HFFc6 (cell line): ENCODE data around the gene KLK5. TPM values are rescaled to one million over a fixed set of nuclear protein-coding genes. Genes with fewer than 3 reads are reported as not detected.

Experiments
- DNase-seq: peaks from one replicate; pipeline ENCODE4 v3.0.0-alpha.2; 2018
- H3K27ac Mint-ChIP-seq: 2 replicates; pipeline ENCODE4 v1.8.0; 2020; ENCODE audit warnings: mild to moderate bottlenecking, mixed read lengths
- H3K27me3 Mint-ChIP-seq: 2 replicates; pipeline ENCODE4 v1.8.0; 2021; ENCODE audit warnings: mild to moderate bottlenecking, moderate library complexity, mixed read lengths; ENCODE audit not compliant: insufficient read depth
- H3K36me3 Mint-ChIP-seq: 2 replicates; pipeline ENCODE4 v1.8.0; 2021; ENCODE audit warnings: low read depth, mixed read lengths
- H3K4me1 Mint-ChIP-seq: 2 replicates; pipeline ENCODE4 v1.8.0; 2020; ENCODE audit warnings: low read depth, mixed read lengths
- H3K4me3 Mint-ChIP-seq: 2 replicates; pipeline ENCODE4 v1.8.0; 2020; ENCODE audit warnings: mild to moderate bottlenecking, moderate library complexity, mixed read lengths
- H3K9me3 Mint-ChIP-seq: 2 replicates; pipeline ENCODE4 v1.8.0; 2020; ENCODE audit warnings: mild to moderate bottlenecking, mixed read lengths
- total RNA-seq, 6 experiments: library from RNA; stranded (reverse); fragmentation: NEBNext Ultra II Directional; extraction: Animal tissue kit (Norgen Biotek cat#: 25700); gene quantifications; 2 replicates in 1 of 6; 3 replicates in 5 of 6; pipeline ENCODE4 v1.2.3, GENCODE V29; 2021
- TF ChIP-seq, protein P1 (sequence below): fragments of 200-600 bp; sonication (generic); IDR thresholded peaks from 2 replicates; pipeline ENCODE4 v1.5.0; 2021; ENCODE audit warnings: antibody characterized with exemption, mild to moderate bottlenecking

Gene KLK5
- total RNA-seq, 6 experiments from 2014 or later = not detected

DNA sequence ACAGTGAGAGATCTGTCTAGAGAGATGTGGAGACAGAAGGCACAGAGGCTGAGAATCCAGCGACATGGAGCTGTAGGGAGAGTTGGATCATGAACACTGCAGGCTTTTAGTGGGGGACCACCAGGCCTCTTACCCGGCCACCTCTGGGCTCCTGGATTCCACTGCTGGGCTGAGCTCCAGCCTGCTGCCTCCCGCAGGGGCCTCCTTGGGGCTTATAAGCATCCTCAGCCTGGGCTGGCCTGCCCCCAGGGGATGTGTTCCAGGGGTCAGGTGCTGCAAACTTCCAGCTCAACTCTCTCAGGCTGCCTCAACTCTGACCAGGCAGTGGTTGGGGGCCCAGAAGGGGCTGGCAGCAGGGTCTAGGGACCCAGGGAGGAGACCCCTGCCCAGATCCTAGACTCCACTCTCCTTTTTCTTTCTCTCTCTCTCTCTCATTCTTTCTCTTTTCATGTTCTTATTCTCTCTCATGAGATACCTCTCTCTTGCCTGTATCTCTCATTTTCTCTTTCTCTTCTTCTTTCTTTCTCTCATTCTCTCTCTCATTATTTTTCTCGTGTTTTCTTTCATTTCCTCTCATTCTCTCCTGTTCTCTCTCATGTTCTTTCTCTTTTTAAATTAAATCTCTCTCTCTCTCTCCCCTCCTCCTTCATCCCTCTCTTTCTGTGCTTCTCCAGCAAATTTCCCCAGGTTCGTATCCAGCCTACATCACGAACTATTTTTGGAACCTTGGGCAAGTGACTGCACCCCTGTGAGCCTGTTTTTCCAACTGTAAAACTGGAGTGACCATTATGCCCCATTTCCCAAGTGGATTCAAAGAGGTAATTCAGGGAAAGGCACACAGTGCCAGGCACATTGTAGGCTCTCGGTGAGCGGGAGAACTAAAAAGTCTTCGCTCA is 41.4 kb downstream of the KLK5 start, which contains the start of gene KLK4:
KLK4 (minus strand) TSS at position 190 of the 896 bp plus-strand sequence. CDS start 657 bp downstream, outside the sequence.
- Mint-ChIP-seq H3K4me1 (no peaks in the 10 kb centered on the region), H3K9me3 (no peaks in the 10 kb centered on the region), H3K36me3 (no peaks in the 10 kb centered on the region), H3K4me3 (no peak within 1 kb of the TSS), H3K27me3 (peaks cover 36% of the 10 kb centered on the region), H3K27ac (no peak within 1 kb of the TSS)
- no peak for DNase-seq
- TF ChIP-seq, protein P1, sequence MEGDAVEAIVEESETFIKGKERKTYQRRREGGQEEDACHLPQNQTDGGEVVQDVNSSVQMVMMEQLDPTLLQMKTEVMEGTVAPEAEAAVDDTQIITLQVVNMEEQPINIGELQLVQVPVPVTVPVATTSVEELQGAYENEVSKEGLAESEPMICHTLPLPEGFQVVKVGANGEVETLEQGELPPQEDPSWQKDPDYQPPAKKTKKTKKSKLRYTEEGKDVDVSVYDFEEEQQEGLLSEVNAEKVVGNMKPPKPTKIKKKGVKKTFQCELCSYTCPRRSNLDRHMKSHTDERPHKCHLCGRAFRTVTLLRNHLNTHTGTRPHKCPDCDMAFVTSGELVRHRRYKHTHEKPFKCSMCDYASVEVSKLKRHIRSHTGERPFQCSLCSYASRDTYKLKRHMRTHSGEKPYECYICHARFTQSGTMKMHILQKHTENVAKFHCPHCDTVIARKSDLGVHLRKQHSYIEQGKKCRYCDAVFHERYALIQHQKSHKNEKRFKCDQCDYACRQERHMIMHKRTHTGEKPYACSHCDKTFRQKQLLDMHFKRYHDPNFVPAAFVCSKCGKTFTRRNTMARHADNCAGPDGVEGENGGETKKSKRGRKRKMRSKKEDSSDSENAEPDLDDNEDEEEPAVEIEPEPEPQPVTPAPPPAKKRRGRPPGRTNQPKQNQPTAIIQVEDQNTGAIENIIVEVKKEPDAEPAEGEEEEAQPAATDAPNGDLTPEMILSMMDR = no peak

DNA sequence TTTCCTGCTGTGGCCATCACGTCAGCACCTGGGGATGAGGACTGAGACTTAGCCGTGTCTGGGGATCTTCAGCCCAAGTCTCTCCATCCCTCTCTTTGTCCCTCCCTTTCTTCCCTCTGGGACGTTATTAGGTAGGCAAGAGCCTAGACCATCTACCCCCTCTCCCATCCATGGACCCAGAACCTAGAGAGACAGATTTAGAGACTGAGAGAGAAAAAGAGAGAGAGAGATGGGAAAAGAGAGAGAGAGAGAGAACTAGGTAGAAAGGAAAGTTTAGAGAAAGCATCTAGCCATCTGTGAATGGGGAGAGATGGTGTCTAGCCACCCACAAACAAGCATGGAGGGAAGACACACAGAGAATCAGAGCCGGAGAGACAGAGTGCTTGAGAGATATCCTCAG is 42.1 kb downstream of the KLK5 start:
- DNase-seq = no peak
- no peak overlapping the region for H3K4me3 Mint-ChIP-seq
- no peaks in the 10 kb centered on the region for H3K36me3 Mint-ChIP-seq
- no peak overlapping the region for H3K27ac Mint-ChIP-seq
- TF ChIP-seq, protein P1 = no peak
- peaks cover 38% of the 10 kb centered on the region for H3K27me3 Mint-ChIP-seq
- H3K4me1 Mint-ChIP-seq = no peaks in the 10 kb centered on the region
- H3K9me3 Mint-ChIP-seq = no peaks in the 10 kb centered on the region

DNA sequence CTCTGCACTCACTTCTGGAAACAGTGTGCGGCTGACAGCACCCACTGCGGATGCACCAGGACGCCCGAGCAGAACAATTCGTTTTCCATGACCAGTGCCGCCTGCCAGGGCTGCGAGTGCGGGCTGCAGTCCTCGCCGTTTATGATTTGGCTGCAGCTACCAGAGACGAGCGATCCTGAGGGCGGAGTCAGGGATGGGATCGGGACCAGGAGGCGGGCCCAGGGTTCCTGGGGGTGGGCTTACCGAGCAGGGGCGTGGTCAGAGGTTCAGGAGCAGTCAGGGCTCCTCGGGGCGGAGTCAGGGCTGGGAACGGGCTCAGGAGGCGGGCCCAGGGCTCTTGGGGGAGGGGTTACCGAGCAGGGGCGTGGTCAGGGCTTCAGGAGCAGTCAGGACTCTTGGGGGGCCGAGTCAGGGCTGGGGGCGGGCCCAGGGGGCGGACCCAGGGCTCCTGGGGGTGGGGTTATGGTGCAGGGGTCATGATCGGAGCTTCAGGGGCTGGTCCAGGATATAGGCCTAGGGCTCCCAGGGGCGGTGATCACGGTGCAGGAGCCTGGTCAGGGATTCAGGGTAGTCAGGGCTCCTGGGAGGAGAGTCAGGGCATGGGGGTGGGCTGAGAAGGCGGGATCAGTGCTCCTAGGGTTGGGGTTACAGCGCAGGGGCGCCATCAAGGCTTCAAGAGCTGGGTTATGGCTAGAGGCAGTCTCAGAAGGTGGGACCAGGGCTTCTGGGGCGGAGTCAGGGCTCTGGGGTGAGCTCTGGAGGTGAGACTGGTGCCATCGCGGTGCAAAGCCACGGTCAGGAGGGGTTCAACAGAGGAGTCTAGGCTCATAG is 43.4 kb downstream of the KLK5 start:
- Mint-ChIP-seq H3K4me3 (no peak overlapping the region), H3K27me3 (peaks cover 38% of the 10 kb centered on the region), H3K9me3 (no peaks in the 10 kb centered on the region), H3K36me3 (no peaks in the 10 kb centered on the region), H3K4me1 (no peaks in the 10 kb centered on the region), H3K27ac (no peak overlapping the region)
- DNase-seq = no peak
- TF ChIP-seq, protein P1 = no peak

DNA sequence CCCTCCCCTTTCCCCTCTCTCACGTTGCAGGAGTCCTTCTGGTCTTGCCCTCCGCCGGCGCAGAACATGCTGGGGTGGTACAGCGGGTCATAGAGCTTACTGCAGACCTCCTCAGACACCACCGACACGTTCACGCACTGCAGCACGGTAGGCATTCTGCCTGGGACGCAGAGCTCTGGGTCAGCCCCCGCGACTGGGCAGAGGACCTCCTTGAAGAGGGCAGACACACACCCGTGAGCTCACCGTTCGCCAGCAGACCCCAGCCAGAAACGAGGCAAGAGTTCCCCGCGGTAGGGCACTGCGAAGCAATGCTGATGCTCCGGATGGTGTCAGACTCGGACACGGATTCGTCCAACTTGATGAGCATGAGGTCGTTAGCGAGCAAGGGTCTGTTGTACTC is 44.5 kb downstream of the KLK5 start:
- DNase-seq = no peak
- H3K4me1 Mint-ChIP-seq = no peaks in the 10 kb centered on the region
- no peaks in the 10 kb centered on the region for H3K9me3 Mint-ChIP-seq
- H3K4me3 Mint-ChIP-seq = no peak overlapping the region
- H3K36me3 Mint-ChIP-seq = no peaks in the 10 kb centered on the region
- H3K27me3 Mint-ChIP-seq = peaks cover 38% of the 10 kb centered on the region
- no peak overlapping the region for H3K27ac Mint-ChIP-seq
- TF ChIP-seq, protein P1 = no peak

DNA sequence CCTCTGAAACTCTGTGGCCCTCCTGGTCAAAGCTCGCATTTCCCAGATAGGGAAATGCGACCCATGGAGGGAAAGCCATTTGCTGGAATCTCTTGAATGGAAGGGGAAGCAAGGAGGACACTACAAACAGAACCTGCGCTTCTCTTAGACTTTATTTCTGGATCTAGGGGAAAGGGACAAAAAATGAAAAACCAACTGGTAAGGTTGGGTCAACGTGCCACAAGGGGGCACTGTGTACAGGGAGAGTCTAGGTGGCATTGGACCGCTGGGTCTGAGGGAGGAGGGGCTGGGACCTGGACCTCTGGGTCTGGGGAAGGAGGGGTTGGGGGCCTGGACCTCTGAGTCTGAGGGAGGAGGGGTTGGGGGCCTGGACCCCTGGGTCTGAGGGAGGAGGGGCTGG is 46.6 kb downstream of the KLK5 start:
- no peaks in the 10 kb centered on the region for H3K9me3 Mint-ChIP-seq
- TF ChIP-seq, protein P1 = peak; percentile 64
- no peak overlapping the region for H3K27ac Mint-ChIP-seq
- H3K4me3 Mint-ChIP-seq = no peak overlapping the region
- H3K36me3 Mint-ChIP-seq = no peaks in the 10 kb centered on the region
- DNase-seq = no peak
- H3K4me1 Mint-ChIP-seq = no peaks in the 10 kb centered on the region
- H3K27me3 Mint-ChIP-seq = peaks cover 33% of the 10 kb centered on the region
